AG09319 (cell line): ENCODE results near the gene DSN1.

Source experiments
- DNase-seq: peaks from one replicate; pipeline ENCODE4 v3.0.0-alpha.2; 2010; ENCODE audit warnings: low read depth; ENCODE audit errors: extremely low read depth
- TF ChIP-seq, protein P1 (sequence below): IDR thresholded peaks from 2 replicates; pipeline ENCODE4 v1.5.1; 2011; ENCODE audit warnings: low read depth, mild to moderate bottlenecking, inconsistent platforms, low read length, moderate library complexity

The DSN1 gene

GRCh38 chr20:36794116-36794474 lies 20.5 kb upstream of the DSN1 start:
- TF ChIP-seq, protein P1, sequence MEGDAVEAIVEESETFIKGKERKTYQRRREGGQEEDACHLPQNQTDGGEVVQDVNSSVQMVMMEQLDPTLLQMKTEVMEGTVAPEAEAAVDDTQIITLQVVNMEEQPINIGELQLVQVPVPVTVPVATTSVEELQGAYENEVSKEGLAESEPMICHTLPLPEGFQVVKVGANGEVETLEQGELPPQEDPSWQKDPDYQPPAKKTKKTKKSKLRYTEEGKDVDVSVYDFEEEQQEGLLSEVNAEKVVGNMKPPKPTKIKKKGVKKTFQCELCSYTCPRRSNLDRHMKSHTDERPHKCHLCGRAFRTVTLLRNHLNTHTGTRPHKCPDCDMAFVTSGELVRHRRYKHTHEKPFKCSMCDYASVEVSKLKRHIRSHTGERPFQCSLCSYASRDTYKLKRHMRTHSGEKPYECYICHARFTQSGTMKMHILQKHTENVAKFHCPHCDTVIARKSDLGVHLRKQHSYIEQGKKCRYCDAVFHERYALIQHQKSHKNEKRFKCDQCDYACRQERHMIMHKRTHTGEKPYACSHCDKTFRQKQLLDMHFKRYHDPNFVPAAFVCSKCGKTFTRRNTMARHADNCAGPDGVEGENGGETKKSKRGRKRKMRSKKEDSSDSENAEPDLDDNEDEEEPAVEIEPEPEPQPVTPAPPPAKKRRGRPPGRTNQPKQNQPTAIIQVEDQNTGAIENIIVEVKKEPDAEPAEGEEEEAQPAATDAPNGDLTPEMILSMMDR = no peak

DNA sequence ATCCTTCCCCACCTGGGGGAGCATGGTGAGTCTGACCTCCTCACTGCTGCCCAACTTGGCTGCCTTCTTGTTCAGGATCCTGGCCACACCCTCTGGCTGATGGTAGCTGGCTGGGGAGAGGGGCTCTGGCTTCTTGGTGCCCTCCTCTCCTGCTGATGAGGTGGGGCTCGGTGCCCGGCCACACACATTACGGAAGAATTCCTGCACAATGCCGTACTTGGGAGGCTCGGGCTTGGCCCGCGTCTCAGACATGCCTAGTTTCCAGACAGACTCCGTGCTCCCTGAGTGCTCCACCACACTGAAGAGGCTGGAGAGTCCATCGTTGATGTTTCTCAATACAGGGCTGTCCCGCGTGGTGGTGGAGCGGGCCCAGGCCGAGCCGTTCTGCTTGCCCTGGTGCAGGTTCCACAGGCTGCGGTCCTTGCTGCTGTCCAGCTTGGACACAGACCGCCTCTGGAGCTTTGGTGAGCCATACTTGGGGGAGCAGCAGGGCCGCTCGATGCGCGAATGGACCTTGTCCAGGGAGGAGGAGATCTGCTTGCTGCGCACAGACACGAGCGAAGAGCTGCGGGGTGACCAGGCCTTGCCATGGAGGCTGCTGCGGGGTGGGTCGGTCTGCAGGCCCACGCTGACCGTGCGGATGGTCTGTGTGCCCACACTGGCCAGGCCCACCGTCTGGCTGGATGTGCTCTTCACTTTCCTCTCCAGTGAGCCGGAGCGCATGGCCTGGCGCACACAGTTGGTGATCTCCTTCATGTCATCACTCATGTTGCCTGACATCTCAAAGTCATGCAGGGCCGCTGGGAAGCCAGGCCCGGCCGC lies 19.9 kb upstream of the DSN1 start:
- TF ChIP-seq, protein P1 = no peak
- no peak for DNase-seq

More at GRCh38 chr20:36794116-36794474, 20.5 kb upstream of the DSN1 start:
- no peak for DNase-seq

DNA sequence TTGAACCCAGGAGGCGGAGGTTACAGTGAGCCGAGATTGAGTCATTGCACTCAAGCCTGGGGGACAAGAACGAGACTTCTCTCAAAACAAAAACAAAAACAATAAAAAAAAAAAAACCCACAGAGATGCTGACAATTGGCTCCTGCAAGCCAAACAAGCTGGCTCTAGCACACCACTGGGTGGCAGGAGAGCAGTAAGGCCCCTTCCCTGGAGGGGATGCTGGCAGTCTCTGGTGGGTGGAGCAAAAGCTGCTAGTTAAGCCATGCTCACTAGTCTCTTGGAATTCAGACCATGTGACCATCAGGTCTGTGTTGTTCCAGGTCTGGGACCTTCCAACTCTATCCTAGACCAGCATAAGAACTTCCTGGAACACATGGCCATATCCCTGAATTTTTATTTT lies 18.9 kb upstream of the DSN1 start:
- TF ChIP-seq, protein P1 = peak; percentile 60
- DNase-seq = peak; percentile 35

DNA sequence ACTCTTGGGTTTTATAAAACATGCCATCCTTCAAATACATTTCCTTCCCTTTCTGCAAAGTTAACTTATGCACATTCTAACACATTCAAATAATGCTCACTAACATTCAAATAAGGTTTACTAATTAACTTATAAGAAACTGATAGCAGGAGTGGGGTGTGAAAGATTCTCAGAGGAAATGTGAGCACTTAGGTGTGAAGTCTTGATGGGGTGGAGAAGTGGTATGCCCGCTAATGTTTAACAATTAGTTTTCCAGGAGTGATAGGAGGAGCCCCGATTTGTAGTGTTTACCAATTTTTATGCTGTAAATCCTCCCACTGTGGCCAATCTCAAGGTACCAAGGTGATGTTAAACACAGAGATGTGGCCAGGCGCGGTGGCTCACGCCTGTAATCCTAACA lies 18.3 kb upstream of the DSN1 start:
- DNase-seq = no peak
- TF ChIP-seq, protein P1 = no peak

DNA sequence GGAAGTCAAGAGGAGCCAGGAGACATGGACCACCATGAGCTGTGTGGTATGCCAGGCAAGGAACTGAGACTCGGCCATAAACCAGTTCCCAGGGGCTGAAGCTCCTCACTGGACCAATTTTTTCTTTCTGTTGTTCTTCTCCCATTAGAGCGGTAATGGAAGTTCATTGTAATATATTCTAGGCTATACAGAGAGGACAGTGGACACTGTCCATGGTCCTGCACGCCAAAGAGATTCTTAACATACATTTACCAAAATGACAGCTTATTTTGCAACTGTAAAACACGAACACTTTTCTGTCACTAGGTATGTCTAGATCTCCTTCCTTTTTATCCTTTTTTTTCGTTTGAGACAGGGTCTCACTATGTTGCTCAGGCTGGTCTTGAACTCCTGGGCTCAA lies 13.1 kb upstream of the DSN1 start:
- TF ChIP-seq, protein P1 = no peak
- DNase-seq = no peak

- TF ChIP-seq, protein P1 = no peak
- no peak for DNase-seq
Measured at GRCh38 chr20:36786246-36786645, 12.7 kb upstream of the DSN1 start.

- DNase-seq = no peak
- TF ChIP-seq, protein P1 = no peak
Measured at GRCh38 chr20:36785308-36785707, 11.7 kb upstream of the DSN1 start.
